Endothelial cell of umbilical vein (primary cell): ENCODE data around the gene MAP2K5.

ENCODE experiments used
- EZH2 ChIP-seq: IDR thresholded peaks from 2 replicates; pipeline ENCODE4 v1.6.1; 2012; ENCODE audit warnings: borderline replicate concordance, low read depth, mild to moderate bottlenecking, moderate library complexity, low read length, inconsistent platforms; ENCODE audit not compliant: severe bottlenecking
- FOS ChIP-seq: IDR thresholded peaks from 2 replicates; pipeline ENCODE4 v1.6.1; 2011; ENCODE audit warnings: mild to moderate bottlenecking, low read length, moderate library complexity, borderline replicate concordance; ENCODE audit not compliant: insufficient read depth
- GATA2 ChIP-seq: IDR thresholded peaks from 2 replicates; pipeline ENCODE4 v1.7.0; 2011; ENCODE audit warnings: low read depth, mild to moderate bottlenecking, moderate library complexity, mixed read lengths, low read length; ENCODE audit not compliant: insufficient read length, insufficient read depth
- JUN ChIP-seq: IDR thresholded peaks from 2 replicates; pipeline ENCODE4 v1.6.1; 2011; ENCODE audit warnings: borderline replicate concordance, low read depth; ENCODE audit not compliant: insufficient read length, insufficient read depth
- MYC ChIP-seq: IDR thresholded peaks from one replicate; pipeline ENCODE4 v1.6.1; 2011; ENCODE audit warnings: mild to moderate bottlenecking, low read depth, low read length
- POLR2A ChIP-seq: IDR thresholded peaks from 2 replicates; pipeline ENCODE4 v1.6.1; 2012; ENCODE audit warnings: low read depth, mild to moderate bottlenecking, control low read depth, low read length
- POLR2AphosphoS5 ChIP-seq: IDR thresholded peaks from 2 replicates; pipeline ENCODE4 v1.6.1; 2012; ENCODE audit warnings: low read depth, mild to moderate bottlenecking, control low read depth, low read length, moderate library complexity; ENCODE audit not compliant: insufficient read depth
- TF ChIP-seq, protein P1 (sequence below), 2 donors: IDR thresholded peaks; 1 replicate in 1 of 2; 2 replicates in 1 of 2; pipeline ENCODE4 v1.5.1; 2011; ENCODE audit warnings: low read length in 2 of 2, mild to moderate bottlenecking in 2 of 2, moderate library complexity in 2 of 2, control low read depth in 1 of 2, inconsistent platforms in 1 of 2, low read depth in 1 of 2; ENCODE audit not compliant: insufficient read depth in 1 of 2; ENCODE audit errors: extremely low read depth in 1 of 2
- TF ChIP-seq, protein P2 (sequence below): IDR thresholded peaks from 2 replicates; pipeline ENCODE4 v1.6.1; 2011; ENCODE audit not compliant: insufficient read depth, insufficient read length

DNA sequence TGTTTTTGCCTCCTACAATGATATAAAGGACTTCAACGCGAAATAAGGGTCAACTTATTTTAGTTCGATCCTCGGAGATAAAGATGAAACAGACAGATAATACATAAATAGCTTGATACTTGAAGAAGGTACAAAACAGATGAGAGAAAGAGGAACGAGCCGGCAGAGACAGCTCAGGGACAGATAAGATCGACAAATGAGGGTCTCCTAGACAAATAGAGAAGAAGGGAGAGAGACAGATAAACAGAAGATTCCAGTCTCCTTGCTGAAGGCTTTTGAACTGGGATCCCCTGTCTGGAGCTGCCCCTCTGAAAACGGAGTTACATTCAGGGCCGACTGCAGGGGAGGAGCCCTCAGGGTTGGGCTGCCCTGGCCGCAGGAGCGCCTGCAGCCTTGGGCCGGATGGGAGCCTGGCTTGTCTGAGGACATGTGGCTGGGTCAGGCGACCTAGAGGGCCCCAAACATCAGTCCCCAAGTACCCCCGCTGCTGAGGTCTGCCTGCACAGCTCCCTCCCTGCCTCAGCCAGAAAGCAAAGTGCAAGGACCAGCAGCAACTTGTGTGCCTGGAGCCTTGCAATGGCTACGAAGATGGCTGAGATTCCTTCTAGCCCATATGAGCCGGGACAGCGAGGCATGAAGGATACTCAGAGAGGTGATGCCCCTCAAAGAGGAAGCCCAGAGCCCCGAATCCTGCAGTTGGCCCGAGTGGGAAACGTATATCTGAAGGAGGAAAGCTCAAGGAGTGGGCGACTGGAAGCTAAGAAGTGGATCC is 281.9 kb downstream of the MAP2K5 start:
- TF ChIP-seq, protein P1, sequence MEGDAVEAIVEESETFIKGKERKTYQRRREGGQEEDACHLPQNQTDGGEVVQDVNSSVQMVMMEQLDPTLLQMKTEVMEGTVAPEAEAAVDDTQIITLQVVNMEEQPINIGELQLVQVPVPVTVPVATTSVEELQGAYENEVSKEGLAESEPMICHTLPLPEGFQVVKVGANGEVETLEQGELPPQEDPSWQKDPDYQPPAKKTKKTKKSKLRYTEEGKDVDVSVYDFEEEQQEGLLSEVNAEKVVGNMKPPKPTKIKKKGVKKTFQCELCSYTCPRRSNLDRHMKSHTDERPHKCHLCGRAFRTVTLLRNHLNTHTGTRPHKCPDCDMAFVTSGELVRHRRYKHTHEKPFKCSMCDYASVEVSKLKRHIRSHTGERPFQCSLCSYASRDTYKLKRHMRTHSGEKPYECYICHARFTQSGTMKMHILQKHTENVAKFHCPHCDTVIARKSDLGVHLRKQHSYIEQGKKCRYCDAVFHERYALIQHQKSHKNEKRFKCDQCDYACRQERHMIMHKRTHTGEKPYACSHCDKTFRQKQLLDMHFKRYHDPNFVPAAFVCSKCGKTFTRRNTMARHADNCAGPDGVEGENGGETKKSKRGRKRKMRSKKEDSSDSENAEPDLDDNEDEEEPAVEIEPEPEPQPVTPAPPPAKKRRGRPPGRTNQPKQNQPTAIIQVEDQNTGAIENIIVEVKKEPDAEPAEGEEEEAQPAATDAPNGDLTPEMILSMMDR (IDR thresholded peaks at IDR 0.05; ENCODE audit: extremely low read depth in 1 of 2, insufficient read depth in 1 of 2, low read depth in 1 of 2, low read length in 2 of 2) = no peak
- TF ChIP-seq POLR2AphosphoS5 (no peak), EZH2 (peak; percentile 13), POLR2A (no peak), FOS (no peak), JUN (no peak), MYC (no peak), GATA2 (no peak)
- TF ChIP-seq, protein P2, sequence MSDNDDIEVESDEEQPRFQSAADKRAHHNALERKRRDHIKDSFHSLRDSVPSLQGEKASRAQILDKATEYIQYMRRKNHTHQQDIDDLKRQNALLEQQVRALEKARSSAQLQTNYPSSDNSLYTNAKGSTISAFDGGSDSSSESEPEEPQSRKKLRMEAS = no peak
